Activated CD8-positive, alpha-beta T cell treated with anti-CD3 and anti-CD28 coated beads for 36 hours (primary cell): Measurements from ENCODE around the gene BRSK1. TPM values are rescaled to one million over a fixed set of nuclear protein-coding genes. Genes with fewer than 3 reads are reported as not detected.

ENCODE experiments used
- ATAC-seq: fragments of 200-7000 bp; cut with Tn5 transposase; one replicate; pipeline ENCODE4 v1.10.0; 2021; ENCODE audit warnings: mild to moderate bottlenecking, moderate library complexity
- CTCF ChIA-PET: fragments of 350-600 bp; sonication (Branson Sonifier 250); formaldehyde crosslinking; loops from one replicate; lab custom pipeline; 2021; ENCODE audit warnings: antibody characterized with exemption; lab: Charles Lee
- POLR2A ChIA-PET: fragments of 350-600 bp; sonication (Branson Sonifier 250); formaldehyde crosslinking; loops from one replicate; lab custom pipeline; 2021; ENCODE audit warnings: antibody characterized with exemption; lab: Charles Lee
- DNase-seq: peaks from one replicate; pipeline ENCODE4 v3.0.0-alpha.2; 2020
- H3K27ac Mint-ChIP-seq: one replicate; pipeline ENCODE4 v1.8.0; 2021; ENCODE audit warnings: mild to moderate bottlenecking, mixed read lengths
- H3K27me3 Mint-ChIP-seq: one replicate; pipeline ENCODE4 v1.8.0; 2021; ENCODE audit warnings: mixed read lengths
- H3K36me3 Mint-ChIP-seq: one replicate; pipeline ENCODE4 v1.8.0; 2021; ENCODE audit warnings: low read depth, mixed read lengths
- H3K4me1 Mint-ChIP-seq: one replicate; pipeline ENCODE4 v1.8.0; 2021; ENCODE audit warnings: low read depth, mixed read lengths
- H3K4me3 Mint-ChIP-seq: one replicate; pipeline ENCODE4 v1.8.0; 2021; ENCODE audit warnings: mild to moderate bottlenecking, moderate library complexity, mixed read lengths
- H3K9me3 Mint-ChIP-seq: one replicate; pipeline ENCODE4 v1.8.0; 2021; ENCODE audit warnings: mixed read lengths
- intact Hi-C: fragments of 100-400 bp; cut with micrococcal nuclease; formaldehyde crosslinking; loops from one replicate; pipeline ENCODE4 v1.10.0; 2022
- total RNA-seq, 2 experiments: library from RNA; stranded (reverse); gene quantifications; one replicate each; pipeline ENCODE4 v1.2.3, GENCODE V29; 2021
- TF ChIP-seq, protein P1 (sequence below): fragments of 200-600 bp; IDR thresholded peaks from one replicate; pipeline ENCODE4 v1.8.0; 2022; ENCODE audit warnings: antibody characterized with exemption, mild to moderate bottlenecking

The BRSK1 gene
- total RNA-seq, 2 experiments from 2014 or later: 5.1 to 5.8 TPM

DNA sequence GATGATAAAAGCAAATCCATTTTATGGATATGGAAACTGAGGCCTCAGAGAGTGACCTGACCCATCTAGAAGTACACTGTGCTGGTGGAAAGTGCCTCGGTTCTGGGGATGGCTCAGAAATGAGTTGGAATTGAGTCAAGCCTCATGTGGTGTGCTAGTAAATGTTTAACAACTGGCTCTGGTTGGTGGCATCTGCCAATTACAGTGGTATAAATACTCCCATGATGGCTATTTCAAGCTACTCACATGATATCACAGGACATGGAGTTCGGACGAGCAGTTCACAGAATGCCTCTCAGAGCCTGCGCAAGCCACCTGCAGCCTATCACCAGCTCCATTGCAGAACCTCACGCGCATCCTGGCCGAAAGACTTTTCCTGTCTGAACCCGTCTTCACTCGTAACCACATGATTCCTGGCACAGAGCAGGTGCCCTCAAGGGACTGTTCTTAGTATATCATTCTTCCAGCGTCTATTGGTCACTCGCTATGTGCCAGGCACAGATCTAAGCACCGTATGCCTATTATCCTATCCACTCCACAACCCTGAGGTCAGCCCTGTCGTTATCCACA lies 32.2 kb downstream of the BRSK1 start:
- no peak overlapping the region for H3K27ac Mint-ChIP-seq
- ATAC-seq (no peak), DNase-seq (no peak)
- H3K9me3 Mint-ChIP-seq: no peaks in the 10 kb centered on the region
- POLR2A ChIA-PET: interaction anchor here (1.2 kb wide), 1 partner anchor 33 kb away, joined by 3 read pairs; no protein-coding TSS in a partner anchor
- no peaks in the 10 kb centered on the region for H3K36me3 Mint-ChIP-seq
- CTCF ChIA-PET: no interaction called here
- TF ChIP-seq, protein P1, sequence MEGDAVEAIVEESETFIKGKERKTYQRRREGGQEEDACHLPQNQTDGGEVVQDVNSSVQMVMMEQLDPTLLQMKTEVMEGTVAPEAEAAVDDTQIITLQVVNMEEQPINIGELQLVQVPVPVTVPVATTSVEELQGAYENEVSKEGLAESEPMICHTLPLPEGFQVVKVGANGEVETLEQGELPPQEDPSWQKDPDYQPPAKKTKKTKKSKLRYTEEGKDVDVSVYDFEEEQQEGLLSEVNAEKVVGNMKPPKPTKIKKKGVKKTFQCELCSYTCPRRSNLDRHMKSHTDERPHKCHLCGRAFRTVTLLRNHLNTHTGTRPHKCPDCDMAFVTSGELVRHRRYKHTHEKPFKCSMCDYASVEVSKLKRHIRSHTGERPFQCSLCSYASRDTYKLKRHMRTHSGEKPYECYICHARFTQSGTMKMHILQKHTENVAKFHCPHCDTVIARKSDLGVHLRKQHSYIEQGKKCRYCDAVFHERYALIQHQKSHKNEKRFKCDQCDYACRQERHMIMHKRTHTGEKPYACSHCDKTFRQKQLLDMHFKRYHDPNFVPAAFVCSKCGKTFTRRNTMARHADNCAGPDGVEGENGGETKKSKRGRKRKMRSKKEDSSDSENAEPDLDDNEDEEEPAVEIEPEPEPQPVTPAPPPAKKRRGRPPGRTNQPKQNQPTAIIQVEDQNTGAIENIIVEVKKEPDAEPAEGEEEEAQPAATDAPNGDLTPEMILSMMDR: no peak
- H3K27me3 Mint-ChIP-seq: no peaks in the 10 kb centered on the region
- H3K4me1 Mint-ChIP-seq: no peaks in the 10 kb centered on the region
- no peak overlapping the region for H3K4me3 Mint-ChIP-seq
- intact Hi-C loops: no loop called here

DNA sequence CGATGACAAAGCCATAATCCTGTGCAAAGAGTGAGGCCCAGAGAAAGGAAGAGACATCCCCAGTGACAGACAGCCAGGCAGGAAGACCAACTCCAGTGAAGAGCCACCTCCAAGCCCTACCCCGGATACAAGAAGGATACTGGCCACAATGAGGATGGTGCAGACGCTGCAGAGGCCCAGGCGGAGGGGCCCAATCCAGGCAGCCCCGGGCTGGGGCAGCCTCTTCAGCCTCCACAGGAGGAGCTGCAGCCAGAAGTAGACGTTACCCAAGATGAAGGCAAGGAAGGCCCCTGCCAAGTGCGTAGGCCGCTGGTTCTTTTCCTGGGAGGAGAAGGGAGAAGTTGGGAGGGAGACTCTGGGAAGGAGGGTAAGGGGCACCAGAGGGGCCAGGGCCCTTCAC lies 32.8 kb downstream of the BRSK1 start:
- TF ChIP-seq, protein P1: no peak
- Mint-ChIP-seq H3K36me3 (no peaks in the 10 kb centered on the region), H3K4me1 (no peaks in the 10 kb centered on the region), H3K9me3 (no peaks in the 10 kb centered on the region), H3K27me3 (no peaks in the 10 kb centered on the region), H3K4me3 (no peak overlapping the region), H3K27ac (no peak overlapping the region)
- intact Hi-C loops: no loop called here
- no peak for DNase-seq
- POLR2A ChIA-PET: no interaction called here
- no peak for ATAC-seq
- CTCF ChIA-PET: interaction anchor here (1.9 kb wide), 1 partner anchor 15 kb away, joined by 10 read pairs; no protein-coding TSS in a partner anchor

DNA sequence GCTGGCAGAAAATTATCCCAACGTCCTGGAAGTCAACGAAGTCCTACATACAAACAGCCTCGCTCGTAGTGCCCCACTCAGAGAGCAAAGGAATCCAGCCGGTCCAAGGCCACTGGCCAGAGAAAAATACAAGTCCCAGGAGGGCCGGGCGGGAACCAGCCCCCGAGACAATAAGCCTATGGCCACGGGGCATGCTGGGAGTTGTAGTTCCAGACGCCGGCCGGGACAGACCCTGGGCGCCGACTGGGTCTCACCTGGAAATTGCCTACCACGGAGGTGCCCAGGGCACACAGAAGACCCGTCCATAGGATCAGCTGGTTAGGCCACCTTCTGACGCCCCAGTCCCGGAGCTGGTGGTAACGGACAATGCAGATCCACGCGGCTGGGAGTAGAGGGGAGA lies 36.0 kb downstream of the BRSK1 start:
- H3K27me3 Mint-ChIP-seq: peaks cover 5% of the 10 kb centered on the region
- DNase-seq: no peak
- ChIA-PET CTCF (interaction anchor here (1.1 to 2.8 kb wide), 2 partner anchors 18 kb away, joined by 3 to 8 read pairs; no protein-coding TSS in a partner anchor), POLR2A (no interaction called here)
- no peak overlapping the region for H3K4me3 Mint-ChIP-seq
- no peak overlapping the region for H3K27ac Mint-ChIP-seq
- ATAC-seq: no peak
- intact Hi-C loops: no loop called here
- no peaks in the 10 kb centered on the region for H3K9me3 Mint-ChIP-seq
- H3K4me1 Mint-ChIP-seq: no peaks in the 10 kb centered on the region
- TF ChIP-seq, protein P1: no peak
- no peaks in the 10 kb centered on the region for H3K36me3 Mint-ChIP-seq

DNA sequence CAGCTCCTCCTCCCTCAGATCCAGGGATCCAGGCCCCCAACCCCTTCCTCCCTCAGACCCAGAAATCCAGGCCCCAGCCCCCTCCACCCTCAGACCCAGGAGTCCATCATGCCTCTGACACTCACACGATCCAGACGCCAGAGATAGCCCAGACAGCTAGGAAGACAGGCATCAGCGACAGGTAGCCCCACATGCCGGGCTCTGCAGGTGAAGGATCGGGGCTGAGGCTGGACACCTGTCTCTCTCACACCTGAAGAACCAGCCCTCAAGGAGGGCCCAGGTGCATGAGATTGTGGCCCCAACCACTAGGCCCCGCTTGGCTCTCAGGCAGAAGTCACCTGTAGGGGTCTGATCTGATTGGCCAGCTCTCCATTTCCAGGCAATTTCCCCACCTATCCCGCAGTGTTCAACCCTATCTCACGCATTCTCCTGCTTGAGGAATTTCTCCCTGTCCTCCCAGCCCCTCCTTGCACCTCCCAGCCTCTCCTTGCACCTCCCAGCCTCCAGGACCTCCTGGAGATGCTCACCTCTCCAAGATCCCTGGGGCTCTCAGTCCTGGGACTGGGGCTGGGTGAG lies 37.1 kb downstream of the BRSK1 start:
- ATAC-seq (no peak), DNase-seq (no peak)
- peaks cover 5% of the 10 kb centered on the region for H3K27me3 Mint-ChIP-seq
- intact Hi-C loops: no loop called here
- ChIA-PET POLR2A (no interaction called here), CTCF (interaction anchor here (0.8 to 2.8 kb wide), 2 partner anchors 19 to 29 kb away, joined by 3 to 8 read pairs; no protein-coding TSS in a partner anchor)
- H3K4me1 Mint-ChIP-seq: no peaks in the 10 kb centered on the region
- H3K9me3 Mint-ChIP-seq: no peaks in the 10 kb centered on the region
- H3K4me3 Mint-ChIP-seq: no peak overlapping the region
- no peak overlapping the region for H3K27ac Mint-ChIP-seq
- no peaks in the 10 kb centered on the region for H3K36me3 Mint-ChIP-seq
- TF ChIP-seq, protein P1: no peak

DNA sequence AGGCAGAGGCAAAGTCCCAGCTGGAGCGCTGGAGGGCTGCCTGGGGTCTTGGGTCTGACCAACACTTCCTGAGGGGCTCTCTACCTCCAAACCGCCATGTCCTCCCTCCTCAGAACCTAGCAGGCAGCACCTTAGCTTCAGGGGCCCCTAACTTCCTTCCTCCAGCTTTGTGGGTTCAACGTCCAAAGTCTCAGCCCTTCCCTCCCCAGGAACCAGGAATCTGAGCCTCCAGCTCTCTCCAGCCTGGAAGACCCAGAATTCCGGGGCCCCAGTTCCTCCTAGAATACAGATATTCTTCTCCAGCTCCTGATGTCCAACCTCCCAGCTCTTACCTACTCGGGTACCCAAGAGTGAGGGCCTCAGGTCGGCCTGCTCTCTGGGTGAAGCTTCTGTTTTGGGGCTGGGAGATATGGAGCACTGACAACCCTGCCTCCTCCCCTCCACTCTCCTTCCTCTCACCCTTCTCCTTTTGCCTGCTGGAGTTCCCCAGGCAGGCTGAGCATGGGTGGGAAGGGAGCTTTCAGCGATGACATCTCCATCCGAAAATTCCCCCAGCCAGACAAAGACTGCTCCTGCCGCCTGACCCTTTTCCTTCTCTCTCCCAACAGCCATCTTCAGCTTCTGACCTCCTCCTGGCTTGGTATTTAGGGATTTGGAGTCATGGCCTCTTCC lies 37.8 kb downstream of the BRSK1 start:
- Mint-ChIP-seq H3K9me3 (no peaks in the 10 kb centered on the region), H3K4me1 (no peaks in the 10 kb centered on the region), H3K36me3 (no peaks in the 10 kb centered on the region), H3K4me3 (no peak overlapping the region), H3K27ac (no peak overlapping the region), H3K27me3 (peaks cover 5% of the 10 kb centered on the region)
- no peak for DNase-seq
- ATAC-seq: no peak
- POLR2A ChIA-PET: interaction anchor here (1.4 kb wide), 1 partner anchor 85 kb away, joined by 4 read pairs; the partner anchor contains the start of gene UBE2S
- TF ChIP-seq, protein P1: no peak
- intact Hi-C loops: no loop called here
- CTCF ChIA-PET: interaction anchor here (1.4 to 2.8 kb wide), 2 partner anchors 20 to 63 kb away, joined by 4 to 8 read pairs; partner anchors contain the start of gene TMEM238
